HG03108 (cell line): Measurements from ENCODE around the gene PRR27.
A peak's percentile ranks its signal among the peaks of the same experiment; 100 is the strongest.

ENCODE experiments used
- ATAC-seq: cut with Tn5 transposase; IDR thresholded peaks from one replicate; pipeline ENCODE4 v1.9.1; 2021; ENCODE audit warnings: moderate library complexity; ENCODE audit not compliant: unreplicated experiment

The PRR27 gene

GRCh38 chr4:70153937-70154336, at the start of gene PRR27:
Gene PRR27 (plus strand): TSS chr4:70154237. CDS start chr4:70154376, 139 bp downstream.
- no peak for ATAC-seq

GRCh38 chr4:70110917-70111316, 43.1 kb upstream of the PRR27 start:
- ATAC-seq: no peak

GRCh38 chr4:70113656-70114055, 40.4 kb upstream of the PRR27 start:
- no peak for ATAC-seq

GRCh38 chr4:70114096-70114495, 39.9 kb upstream of the PRR27 start:
- ATAC-seq: no peak

- ATAC-seq: no peak
These were observed 33.7 kb upstream of the PRR27 start for GRCh38 chr4:70120323-70120722.

GRCh38 chr4:70133473-70133872, 20.6 kb upstream of the PRR27 start:
- no peak for ATAC-seq

GRCh38 chr4:70138751-70139150, 15.3 kb upstream of the PRR27 start:
- ATAC-seq: no peak

GRCh38 chr4:70151271-70151670, 2.8 kb upstream of the PRR27 start:
- ATAC-seq: no peak

GRCh38 chr4:70152088-70152487, 1.9 kb upstream of the PRR27 start:
- no peak for ATAC-seq

GRCh38 chr4:70158576-70158975, 4.5 kb downstream of the PRR27 start:
- ATAC-seq: no peak

GRCh38 chr4:70177090-70177489, 23.1 kb downstream of the PRR27 start:
- ATAC-seq: no peak

- ATAC-seq: no peak
These were observed 24.1 kb downstream of the PRR27 start for GRCh38 chr4:70178075-70178660.

GRCh38 chr4:70179811-70180210, 25.8 kb downstream of the PRR27 start:
- ATAC-seq: no peak

- ATAC-seq: no peak
These were observed 27.8 kb downstream of the PRR27 start for GRCh38 chr4:70181864-70182263.

GRCh38 chr4:70182517-70183167, 28.6 kb downstream of the PRR27 start:
- no peak for ATAC-seq

GRCh38 chr4:70183168-70183939, 29.3 kb downstream of the PRR27 start:
- peak; percentile 84 for ATAC-seq

- no peak for ATAC-seq
These were observed 29.9 kb downstream of the PRR27 start for GRCh38 chr4:70183940-70184246.

GRCh38 chr4:70187216-70187615, 33.2 kb downstream of the PRR27 start:
- no peak for ATAC-seq

GRCh38 chr4:70190579-70190978, 36.5 kb downstream of the PRR27 start:
- no peak for ATAC-seq

- no peak for ATAC-seq
These were observed 37.6 kb downstream of the PRR27 start for GRCh38 chr4:70191647-70192046.

GRCh38 chr4:70192895-70193294, 38.9 kb downstream of the PRR27 start:
- ATAC-seq: no peak

- ATAC-seq: no peak
These were observed 41.4 kb downstream of the PRR27 start, which contains the start of gene ODAM for GRCh38 chr4:70195425-70195824. Gene ODAM (plus strand): TSS chr4:70195725. CDS start chr4:70196544, 819 bp downstream.
